ENCODE data around the gene WDR38.
"Not testable (repeated sequence)": the region's sequence is repeated elsewhere in the genome, so short reads cannot be mapped to it uniquely, and the experiment has no call there.

The WDR38 gene

GRCh38 chr9:124839612-124840299 lies 13.5 kb upstream of the WDR38 start:
- no peak for DNase-seq (ENCODE audit: low read depth, low spot score)
- H3K36me3 ChIP-seq (ENCODE audit: insufficient read depth, low read length): no peaks in the 10 kb centered on the region
- no peak overlapping the region for H3K9ac ChIP-seq (ENCODE audit: insufficient read length)
- no peak for TF ChIP-seq POLR2AphosphoS5 (IDR thresholded peaks at IDR 0.05; ENCODE audit: borderline replicate concordance, low read depth, low read length)
- no peak for TF ChIP-seq FOXP2 (optimal IDR thresholded peaks at IDR 0.05; ENCODE audit: control extremely low read depth, extremely low read length, insufficient read depth)
- no peak for TF ChIP-seq EZH2 (IDR thresholded peaks at IDR 0.05)
- H3K4me3 ChIP-seq: no peak overlapping the region
- H3K27ac ChIP-seq: no peak overlapping the region
- H3K9me3 ChIP-seq (ENCODE audit: low read depth, low read length): no peaks in the 10 kb centered on the region

DNA sequence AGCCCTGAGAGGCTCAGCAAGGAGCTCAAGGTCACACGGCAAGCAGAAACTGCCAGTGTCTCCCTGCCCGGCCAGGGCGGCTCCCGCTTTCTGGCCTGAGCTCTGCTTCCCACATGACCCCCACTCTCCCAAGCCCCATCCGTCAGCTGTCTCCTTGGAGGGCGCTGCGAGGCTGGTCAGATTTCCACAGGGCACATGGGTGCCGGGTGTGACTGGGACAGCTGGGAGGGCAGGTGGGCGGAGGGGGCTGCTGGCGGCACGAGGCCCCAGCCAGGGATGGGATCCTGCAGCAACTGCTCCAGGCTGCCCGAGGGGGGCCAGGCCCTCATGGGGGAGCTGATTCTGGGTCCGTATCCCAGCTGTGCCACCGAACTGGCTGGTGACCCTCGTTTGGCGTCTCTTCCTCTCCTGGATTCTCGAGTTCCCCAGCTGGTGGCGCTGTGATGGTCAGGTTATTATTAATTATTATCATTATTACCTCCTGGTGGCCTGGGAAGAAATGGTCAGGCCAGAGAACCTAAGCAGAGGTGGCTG lies 12.9 kb upstream of the WDR38 start:
- Histone ChIP-seq H3K9me3 (ENCODE audit: low read depth, low read length) (no peaks in the 10 kb centered on the region), H3K27ac (no peak overlapping the region), H3K36me3 (ENCODE audit: insufficient read depth, low read length) (no peaks in the 10 kb centered on the region), H3K9ac (ENCODE audit: insufficient read length) (no peak overlapping the region), H3K4me3 (no peak overlapping the region)
- no peak for DNase-seq (ENCODE audit: low read depth, low spot score)
- no peak for TF ChIP-seq EZH2 (IDR thresholded peaks at IDR 0.05)
- no peak for TF ChIP-seq FOXP2 (optimal IDR thresholded peaks at IDR 0.05; ENCODE audit: control extremely low read depth, extremely low read length, insufficient read depth)
- no peak for TF ChIP-seq POLR2AphosphoS5 (IDR thresholded peaks at IDR 0.05; ENCODE audit: borderline replicate concordance, low read depth, low read length)

DNA sequence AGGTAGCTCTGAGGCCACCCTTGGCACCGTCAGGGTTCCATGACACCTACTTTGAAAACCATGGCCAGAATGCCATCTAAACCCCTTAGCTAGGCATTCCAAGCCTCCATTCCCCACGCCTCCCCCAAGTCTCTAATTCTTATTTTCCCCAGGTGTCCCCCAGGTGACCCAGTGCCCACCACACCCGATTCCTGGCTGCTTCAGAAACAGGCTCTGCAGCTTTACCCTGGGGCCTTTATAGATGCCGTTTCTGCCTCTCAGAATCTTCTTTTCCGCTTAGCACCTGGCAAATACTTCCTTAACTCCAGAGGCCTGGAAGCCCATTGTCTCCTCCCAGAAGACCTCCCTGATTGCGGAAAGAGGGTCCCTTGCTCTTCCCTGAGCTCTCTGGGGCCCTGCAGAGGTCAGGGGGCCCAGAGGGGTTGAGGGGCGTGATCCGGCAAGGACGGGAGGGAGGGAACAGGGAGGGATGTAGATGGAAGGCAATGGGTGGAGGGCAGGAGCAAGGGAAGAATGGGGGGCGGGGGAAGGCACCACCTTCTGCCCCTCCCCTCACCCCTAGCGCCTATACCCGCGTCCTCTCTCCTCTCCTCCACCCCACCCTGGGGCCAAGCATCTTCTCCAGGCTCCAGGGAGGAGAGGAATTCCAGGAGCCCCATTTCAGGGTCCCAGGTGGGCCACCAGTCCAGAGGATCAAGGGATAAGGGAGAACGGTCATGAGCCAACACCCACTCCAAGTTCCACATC lies 12.0 kb upstream of the WDR38 start:
- TF ChIP-seq POLR2AphosphoS5 (IDR thresholded peaks at IDR 0.05; ENCODE audit: borderline replicate concordance, low read depth, low read length): no peak
- no peak for TF ChIP-seq EZH2 (IDR thresholded peaks at IDR 0.05)
- no peak for TF ChIP-seq FOXP2 (optimal IDR thresholded peaks at IDR 0.05; ENCODE audit: control extremely low read depth, extremely low read length, insufficient read depth)
- H3K36me3 ChIP-seq (ENCODE audit: insufficient read depth, low read length): no peaks in the 10 kb centered on the region
- H3K4me3 ChIP-seq: no peak overlapping the region
- no peak for DNase-seq (ENCODE audit: low read depth, low spot score)
- no peaks in the 10 kb centered on the region for H3K9me3 ChIP-seq (ENCODE audit: low read depth, low read length)
- no peak overlapping the region for H3K27ac ChIP-seq
- no peak overlapping the region for H3K9ac ChIP-seq (ENCODE audit: insufficient read length)

GRCh38 chr9:124843456-124844034 lies 9.7 kb upstream of the WDR38 start:
- no peaks in the 10 kb centered on the region for H3K36me3 ChIP-seq (ENCODE audit: insufficient read depth, low read length)
- no peaks in the 10 kb centered on the region for H3K9me3 ChIP-seq (ENCODE audit: low read depth, low read length)
- no peak overlapping the region for H3K4me3 ChIP-seq
- no peak overlapping the region for H3K27ac ChIP-seq
- no peak for TF ChIP-seq FOXP2 (optimal IDR thresholded peaks at IDR 0.05; ENCODE audit: control extremely low read depth, extremely low read length, insufficient read depth)
- TF ChIP-seq EZH2 (IDR thresholded peaks at IDR 0.05): no peak
- TF ChIP-seq POLR2AphosphoS5 (IDR thresholded peaks at IDR 0.05; ENCODE audit: borderline replicate concordance, low read depth, low read length): no peak
- no peak for DNase-seq (ENCODE audit: low read depth, low spot score)
- H3K9ac ChIP-seq (ENCODE audit: insufficient read length): no peak overlapping the region

- Histone ChIP-seq H3K4me3 (no peak overlapping the region), H3K9ac (ENCODE audit: insufficient read length) (no peak overlapping the region), H3K36me3 (ENCODE audit: insufficient read depth, low read length) (no peaks in the 10 kb centered on the region), H3K9me3 (ENCODE audit: low read depth, low read length) (no peaks in the 10 kb centered on the region), H3K27ac (no peak overlapping the region)
- no peak for TF ChIP-seq POLR2AphosphoS5 (IDR thresholded peaks at IDR 0.05; ENCODE audit: borderline replicate concordance, low read depth, low read length)
- no peak for TF ChIP-seq EZH2 (IDR thresholded peaks at IDR 0.05)
- TF ChIP-seq FOXP2 (optimal IDR thresholded peaks at IDR 0.05; ENCODE audit: control extremely low read depth, extremely low read length, insufficient read depth): no peak
- DNase-seq (ENCODE audit: low read depth, low spot score): no peak
These were observed 9.0 kb upstream of the WDR38 start for GRCh38 chr9:124844291-124844690.

DNA sequence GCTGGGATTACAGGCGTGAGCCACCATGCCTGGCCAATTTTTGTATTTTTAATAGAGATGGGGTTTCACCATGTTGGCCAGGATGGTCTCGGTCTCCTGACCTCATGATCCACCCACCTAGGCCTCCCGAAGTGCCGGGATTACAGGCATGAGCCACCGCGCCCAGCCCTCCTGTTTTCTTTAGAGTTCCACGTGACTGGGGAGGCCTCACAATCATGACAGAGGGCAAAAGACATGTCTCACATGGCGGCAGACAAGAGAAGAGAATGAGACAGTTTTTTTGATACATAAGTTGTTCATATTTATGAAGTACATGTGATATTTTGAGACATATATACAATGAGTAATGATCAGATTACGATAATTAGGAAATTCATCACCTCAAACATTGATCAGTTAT lies 6.8 kb upstream of the WDR38 start:
- not testable (repeated sequence) for H3K4me3 ChIP-seq; H3K9me3 ChIP-seq (ENCODE audit: low read depth, low read length); H3K27ac ChIP-seq; DNase-seq (ENCODE audit: low read depth, low spot score); H3K9ac ChIP-seq (ENCODE audit: insufficient read length); H3K36me3 ChIP-seq (ENCODE audit: insufficient read depth, low read length)

- no peak for TF ChIP-seq EZH2 (IDR thresholded peaks at IDR 0.05)
- TF ChIP-seq FOXP2 (optimal IDR thresholded peaks at IDR 0.05; ENCODE audit: control extremely low read depth, extremely low read length, insufficient read depth): no peak
- Histone ChIP-seq H3K9me3 (ENCODE audit: low read depth, low read length) (no peaks in the 10 kb centered on the region), H3K36me3 (ENCODE audit: insufficient read depth, low read length) (no peaks in the 10 kb centered on the region), H3K27ac (no peak overlapping the region), H3K9ac (ENCODE audit: insufficient read length) (no peak overlapping the region), H3K4me3 (no peak overlapping the region)
- no peak for DNase-seq (ENCODE audit: low read depth, low spot score)
These were observed 6.3 kb upstream of the WDR38 start for GRCh38 chr9:124846969-124847368.

DNA sequence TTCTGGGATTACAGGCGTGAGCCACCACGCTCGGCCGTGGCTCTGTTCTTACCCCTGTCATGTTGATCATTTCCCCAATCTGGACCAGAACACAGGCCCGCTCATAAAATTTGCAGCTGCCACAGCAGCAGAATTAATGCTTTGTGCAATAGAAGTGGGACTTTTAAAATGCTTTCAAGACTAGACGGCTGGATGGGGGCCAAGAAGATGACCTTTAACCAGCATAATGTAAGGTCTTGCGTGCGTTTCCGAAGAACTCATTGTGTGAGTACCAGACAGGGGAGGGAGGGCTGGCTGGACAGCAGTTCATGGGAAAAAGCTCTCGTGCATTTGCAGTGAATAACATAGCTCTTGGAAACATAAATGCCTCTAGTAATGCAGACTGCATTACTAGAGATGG lies 3.5 kb upstream of the WDR38 start:
- TF ChIP-seq FOXP2 (optimal IDR thresholded peaks at IDR 0.05; ENCODE audit: control extremely low read depth, extremely low read length, insufficient read depth) (no peak), EZH2 (IDR thresholded peaks at IDR 0.05) (no peak), POLR2AphosphoS5 (IDR thresholded peaks at IDR 0.05; ENCODE audit: borderline replicate concordance, low read depth, low read length) (no peak)
- H3K27ac ChIP-seq: no peak overlapping the region
- H3K9me3 ChIP-seq (ENCODE audit: low read depth, low read length): no peaks in the 10 kb centered on the region
- no peaks in the 10 kb centered on the region for H3K36me3 ChIP-seq (ENCODE audit: insufficient read depth, low read length)
- no peak for DNase-seq (ENCODE audit: low read depth, low spot score)
- H3K4me3 ChIP-seq: no peak overlapping the region
- H3K9ac ChIP-seq (ENCODE audit: insufficient read length): no peak overlapping the region

Measured in SK-N-MC (cell line).